DOHH2 (cell line): ENCODE results near the gene CD68.

Experiments used
- H3F3A ChIP-seq: fragments of 200-600 bp; sonication (generic), shearing (Covaris generic); 2 replicates; pipeline ENCODE4 v1.6.0; 2016; ENCODE audit warnings: antibody characterized with exemption, mild to moderate bottlenecking; ENCODE audit not compliant: control insufficient read depth, insufficient read depth
- H3K27ac ChIP-seq: fragments of 200-600 bp; sonication (generic); 2 replicates; pipeline ENCODE4 v1.5.1; 2014; ENCODE audit warnings: low read depth, mild to moderate bottlenecking, low read length, moderate library complexity
- H3K27me3 ChIP-seq: fragments of 200-600 bp; sonication (generic); 2 replicates; pipeline ENCODE4 v1.6.1; 2014; ENCODE audit warnings: mild to moderate bottlenecking, low read length, mixed read lengths; ENCODE audit not compliant: control insufficient read depth
- H3K36me3 ChIP-seq: fragments of 200-600 bp; sonication (generic); 2 replicates; pipeline ENCODE4 v1.6.1; 2014; ENCODE audit warnings: mild to moderate bottlenecking, low read length, moderate library complexity, mixed read lengths; ENCODE audit not compliant: control insufficient read depth
- H3K4me1 ChIP-seq: fragments of 200-600 bp; sonication (generic); 2 replicates; pipeline ENCODE4 v1.6.1; 2014; ENCODE audit warnings: mild to moderate bottlenecking, low read length, mixed read lengths; ENCODE audit not compliant: control insufficient read depth
- H3K4me2 ChIP-seq: fragments of 200-600 bp; sonication (generic); 2 replicates; pipeline ENCODE4 v1.6.0; 2014; ENCODE audit warnings: mild to moderate bottlenecking, low read length, moderate library complexity
- H3K4me3 ChIP-seq: fragments of 200-600 bp; sonication (generic); 2 replicates; pipeline ENCODE4 v1.5.1; 2014; ENCODE audit warnings: mild to moderate bottlenecking, low read length, mixed read lengths
- H3K79me2 ChIP-seq: fragments of 200-600 bp; sonication (generic); 2 replicates; pipeline ENCODE4 v1.6.1; 2014; ENCODE audit warnings: mild to moderate bottlenecking, low read length, mixed read lengths; ENCODE audit not compliant: control insufficient read depth
- H3K9me2 ChIP-seq: fragments of 200-600 bp; sonication (generic); replicated peaks from 2 replicates; pipeline ENCODE4 v1.6.1; 2014; ENCODE audit warnings: mild to moderate bottlenecking, low read length, mixed read lengths; ENCODE audit not compliant: control insufficient read depth
- H3K9me3 ChIP-seq: fragments of 200-600 bp; sonication (generic); 2 replicates; pipeline ENCODE4 v1.6.1; 2014; ENCODE audit warnings: antibody characterized with exemption, low read length, mixed read lengths; ENCODE audit not compliant: control insufficient read depth, insufficient read depth
- H4K20me1 ChIP-seq: fragments of 200-600 bp; sonication (generic); 2 replicates; pipeline ENCODE4 v1.6.0; 2014; ENCODE audit warnings: low read depth, mild to moderate bottlenecking, antibody characterized with exemption, low read length, moderate library complexity; ENCODE audit not compliant: control insufficient read depth, insufficient read depth
- EZH2phosphoT487 ChIP-seq: fragments of 200-600 bp; sonication (generic); IDR thresholded peaks from 2 replicates; pipeline ENCODE4 v1.6.1; 2017; ENCODE audit warnings: borderline replicate concordance, mild to moderate bottlenecking, antibody characterized with exemption, low read length, moderate library complexity, mixed read lengths
- TF ChIP-seq, protein P1 (sequence below): fragments of 200-600 bp; sonication (generic); IDR thresholded peaks from one replicate; pipeline ENCODE4 v1.5.1; 2014; ENCODE audit warnings: antibody characterized with exemption, mild to moderate bottlenecking, low read depth, low read length; ENCODE audit not compliant: poor library complexity, severe bottlenecking

The CD68 gene, protein sequence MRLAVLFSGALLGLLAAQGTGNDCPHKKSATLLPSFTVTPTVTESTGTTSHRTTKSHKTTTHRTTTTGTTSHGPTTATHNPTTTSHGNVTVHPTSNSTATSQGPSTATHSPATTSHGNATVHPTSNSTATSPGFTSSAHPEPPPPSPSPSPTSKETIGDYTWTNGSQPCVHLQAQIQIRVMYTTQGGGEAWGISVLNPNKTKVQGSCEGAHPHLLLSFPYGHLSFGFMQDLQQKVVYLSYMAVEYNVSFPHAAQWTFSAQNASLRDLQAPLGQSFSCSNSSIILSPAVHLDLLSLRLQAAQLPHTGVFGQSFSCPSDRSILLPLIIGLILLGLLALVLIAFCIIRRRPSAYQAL

DNA sequence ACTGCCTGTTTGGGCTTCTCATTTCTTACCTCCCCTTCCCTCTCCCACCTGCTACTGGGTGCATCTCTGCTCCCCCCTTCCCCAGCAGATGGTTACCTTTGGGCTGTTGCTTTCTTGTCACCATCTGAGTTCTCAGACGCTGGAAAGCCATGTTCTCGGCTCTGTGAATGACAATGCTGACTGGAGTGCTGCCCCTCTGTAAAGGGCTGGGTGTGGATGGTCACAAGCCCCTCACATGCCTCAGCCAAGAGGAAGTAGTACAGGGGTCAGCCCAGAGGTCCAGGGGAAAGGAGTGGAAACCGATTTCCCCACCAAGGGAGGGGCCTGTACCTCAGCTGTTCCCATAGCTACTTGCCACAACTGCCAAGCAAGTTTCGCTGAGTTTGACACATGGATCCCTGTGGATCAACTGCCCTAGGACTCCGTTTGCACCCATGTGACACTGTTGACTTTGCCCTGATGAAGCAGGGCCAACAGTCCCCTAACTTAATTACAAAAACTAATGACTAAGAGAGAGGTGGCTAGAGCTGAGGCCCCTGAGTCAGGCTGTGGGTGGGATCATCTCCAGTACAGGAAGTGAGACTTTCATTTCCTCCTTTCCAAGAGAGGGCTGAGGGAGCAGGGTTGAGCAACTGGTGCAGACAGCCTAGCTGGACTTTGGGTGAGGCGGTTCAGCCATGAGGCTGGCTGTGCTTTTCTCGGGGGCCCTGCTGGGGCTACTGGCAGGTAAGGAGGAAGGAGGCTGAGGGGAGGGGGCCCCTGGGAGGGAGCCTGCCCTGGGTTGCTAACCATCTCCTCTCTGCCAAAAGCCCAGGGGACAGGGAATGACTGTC, at the start of gene CD68:
CD68 (plus strand) TSS at position 638 of the 833 bp plus-strand sequence; CDS start at position 678, 40 bp downstream.
- Histone ChIP-seq H4K20me1 (peaks cover 22% of the 10 kb centered on the region), H3K9me3 (no peaks in the 10 kb centered on the region), H3K9me2 (no peaks in the 10 kb centered on the region), H3K27ac (peak within 1 kb of the TSS; percentile 71), H3K4me3 (peak within 1 kb of the TSS; percentile 21), H3K4me1 (peaks cover 75% of the 10 kb centered on the region), H3K79me2 (peaks cover 38% of the 10 kb centered on the region), H3F3A (peaks cover 66% of the 10 kb centered on the region), H3K27me3 (no peaks in the 10 kb centered on the region), H3K4me2 (peak within 1 kb of the TSS; percentile 42), H3K36me3 (peaks cover 86% of the 10 kb centered on the region)
- TF ChIP-seq, protein P1, sequence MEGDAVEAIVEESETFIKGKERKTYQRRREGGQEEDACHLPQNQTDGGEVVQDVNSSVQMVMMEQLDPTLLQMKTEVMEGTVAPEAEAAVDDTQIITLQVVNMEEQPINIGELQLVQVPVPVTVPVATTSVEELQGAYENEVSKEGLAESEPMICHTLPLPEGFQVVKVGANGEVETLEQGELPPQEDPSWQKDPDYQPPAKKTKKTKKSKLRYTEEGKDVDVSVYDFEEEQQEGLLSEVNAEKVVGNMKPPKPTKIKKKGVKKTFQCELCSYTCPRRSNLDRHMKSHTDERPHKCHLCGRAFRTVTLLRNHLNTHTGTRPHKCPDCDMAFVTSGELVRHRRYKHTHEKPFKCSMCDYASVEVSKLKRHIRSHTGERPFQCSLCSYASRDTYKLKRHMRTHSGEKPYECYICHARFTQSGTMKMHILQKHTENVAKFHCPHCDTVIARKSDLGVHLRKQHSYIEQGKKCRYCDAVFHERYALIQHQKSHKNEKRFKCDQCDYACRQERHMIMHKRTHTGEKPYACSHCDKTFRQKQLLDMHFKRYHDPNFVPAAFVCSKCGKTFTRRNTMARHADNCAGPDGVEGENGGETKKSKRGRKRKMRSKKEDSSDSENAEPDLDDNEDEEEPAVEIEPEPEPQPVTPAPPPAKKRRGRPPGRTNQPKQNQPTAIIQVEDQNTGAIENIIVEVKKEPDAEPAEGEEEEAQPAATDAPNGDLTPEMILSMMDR, result no peak
- no peak for TF ChIP-seq EZH2phosphoT487

DNA sequence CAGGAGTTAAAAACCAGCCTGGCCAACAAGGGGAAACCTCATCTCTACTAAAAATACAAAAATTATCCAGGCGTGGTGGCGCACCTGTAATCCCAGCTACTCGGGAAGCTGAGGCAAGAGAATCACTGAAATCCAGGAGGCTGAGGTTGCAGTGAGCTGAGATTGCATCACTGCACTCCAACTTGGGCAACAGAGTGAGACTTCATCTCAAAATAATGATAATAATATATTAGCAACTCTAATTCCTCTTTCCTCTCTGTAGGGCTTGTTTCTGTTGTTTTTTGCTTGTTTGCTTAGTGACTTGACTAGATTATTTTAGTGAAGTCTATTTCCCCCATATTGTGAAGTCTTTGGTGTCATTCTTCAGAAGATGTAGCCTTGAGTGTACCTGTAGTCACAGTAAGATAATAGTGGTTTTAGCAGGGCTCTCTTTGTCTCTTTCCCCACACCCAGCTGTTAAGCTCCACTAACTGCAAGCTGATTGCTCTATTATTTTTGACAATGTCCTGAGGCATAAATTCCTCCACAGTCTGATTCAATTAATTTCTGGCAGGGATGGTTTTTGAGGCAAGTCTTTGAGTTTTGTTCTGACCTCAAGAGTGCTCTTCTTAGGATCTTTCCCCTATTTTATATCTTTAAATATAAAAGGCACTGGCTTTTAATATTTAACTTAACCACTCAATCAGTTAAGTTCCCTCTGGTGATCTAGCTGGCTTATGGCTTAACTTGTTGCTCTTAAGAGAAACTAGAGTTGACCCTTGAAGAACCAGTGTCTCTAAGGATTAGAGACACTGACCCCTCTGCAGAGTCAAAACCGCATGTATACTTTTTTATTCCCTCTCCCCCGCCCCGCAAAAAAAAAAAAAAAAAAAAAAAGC, 49.2 kb upstream of the CD68 start:
- Histone ChIP-seq H3K27ac (no peak overlapping the region), H3K79me2 (no peaks in the 10 kb centered on the region), H3K4me3 (no peak overlapping the region), H3K36me3 (no peaks in the 10 kb centered on the region), H3F3A (no peaks in the 10 kb centered on the region), H3K27me3 (no peaks in the 10 kb centered on the region), H4K20me1 (no peaks in the 10 kb centered on the region), H3K9me2 (no peaks in the 10 kb centered on the region), H3K4me2 (no peak overlapping the region), H3K9me3 (peaks cover 12% of the 10 kb centered on the region; the same call in 1 of the 2 replicates), H3K4me1 (no peaks in the 10 kb centered on the region)
- no peak for TF ChIP-seq EZH2phosphoT487
- TF ChIP-seq, protein P1, result no peak

DNA sequence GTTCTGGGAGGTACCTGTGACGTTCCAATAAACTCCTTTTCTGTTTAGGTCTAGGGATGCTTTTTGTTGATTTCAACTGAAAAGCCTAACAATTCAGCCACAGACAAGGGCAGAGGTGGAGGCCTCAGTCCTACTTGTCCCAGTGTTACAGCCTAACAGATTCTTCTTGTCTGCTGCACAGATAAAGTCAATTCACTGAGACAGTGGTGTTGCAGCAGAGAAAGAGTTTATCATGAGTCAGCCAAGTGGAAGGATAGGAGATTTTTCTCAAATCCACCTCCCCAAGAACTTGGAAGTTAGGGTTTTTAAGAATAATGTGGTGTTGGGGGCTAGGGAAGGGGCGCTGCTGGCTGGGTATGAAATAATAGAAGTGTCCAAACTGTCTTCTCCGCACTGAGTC, 41.4 kb upstream of the CD68 start:
- Histone ChIP-seq H3K9me2 (no peaks in the 10 kb centered on the region), H3K36me3 (no peaks in the 10 kb centered on the region), H3K27me3 (peaks cover 6% of the 10 kb centered on the region; the same call in 1 of the 2 replicates), H3K4me3 (no peak overlapping the region), H3K4me1 (no peaks in the 10 kb centered on the region), H4K20me1 (no peaks in the 10 kb centered on the region), H3F3A (no peaks in the 10 kb centered on the region), H3K9me3 (peaks cover 12% of the 10 kb centered on the region; the same call in 1 of the 2 replicates), H3K79me2 (no peaks in the 10 kb centered on the region), H3K27ac (no peak overlapping the region), H3K4me2 (no peak overlapping the region)
- no peak for TF ChIP-seq EZH2phosphoT487
- TF ChIP-seq, protein P1, result no peak
